ENCODE data around the gene NPLOC4. TPM values are rescaled to one million over a fixed set of nuclear protein-coding genes. Genes with fewer than 3 reads are reported as not detected.

The NPLOC4 gene
- total and polyA plus RNA-seq, 9 of the 15 experiments (the other 6 are each of a cell fraction or from before 2014, with no cell fraction given): 1.5 to 116 (median 64.5) TPM

DNA sequence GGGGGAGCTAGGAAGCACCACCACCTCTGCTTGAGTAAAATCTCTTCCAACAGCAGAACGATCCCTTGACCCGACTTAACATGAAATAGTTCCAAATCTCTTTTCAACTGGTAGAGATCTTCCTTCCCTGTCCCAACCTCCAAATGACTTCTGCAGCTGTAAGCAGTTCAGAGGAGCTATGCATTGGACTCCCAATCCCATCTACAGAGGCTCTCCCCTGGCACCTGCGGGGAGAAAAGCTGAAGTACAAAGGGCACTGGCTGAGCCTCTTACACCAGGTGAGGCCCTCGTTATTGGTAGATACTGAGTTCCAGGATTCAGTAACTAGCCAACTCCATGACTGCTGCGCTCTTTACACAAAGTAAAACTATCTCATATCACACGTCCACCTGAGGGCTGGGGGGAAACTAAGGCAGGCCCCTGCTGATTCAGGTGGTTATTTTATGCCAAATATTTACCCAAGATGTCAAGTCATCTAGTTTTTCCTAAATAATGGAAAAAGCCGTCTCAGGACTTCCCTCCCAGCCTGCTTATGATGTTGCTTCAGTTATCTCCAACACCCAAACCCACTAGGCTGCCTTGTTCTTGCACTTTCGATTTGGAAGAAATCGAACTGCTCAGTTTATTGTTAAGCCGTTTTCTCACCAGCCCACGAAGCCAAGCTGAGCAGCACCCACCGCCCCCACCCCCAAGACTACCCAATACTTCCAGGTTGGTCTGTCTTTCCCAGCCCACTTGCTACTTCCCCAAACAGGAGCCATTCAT, 127.5 kb downstream of the NPLOC4 start:
- WGBS (ENCODE audit: insufficient coverage, low coverage, missing lambda C conversion rate): 43% methylated on average over 12 of the region's 12 CpGs
- H3K4me2 ChIP-seq (ENCODE audit: insufficient read depth, low read length): peak overlapping the region; percentile 94
- H3K27me3 ChIP-seq (ENCODE audit: control insufficient read depth in 2 of 2, insufficient read depth in 2 of 2, low read length in 2 of 2): peaks cover 0 to 5% of the 10 kb centered on the region in 2 experiments; a peak in 1 of 5 replicates
- H3K9ac ChIP-seq (ENCODE audit: insufficient read depth in 1 of 2, low read depth in 2 of 2, low read length in 2 of 2): peak overlapping the region; percentile 77 to 94; a peak in 3 of 4 replicates
- CTCF ChIA-PET (ENCODE audit: low intra/inter-chr PET ratio): no interaction called here
- peak; percentile 15 for ATAC-seq
- H4K20me1 ChIP-seq (replicated peaks; ENCODE audit: control insufficient read depth, insufficient read depth, low read length): peaks cover 38% of the 10 kb centered on the region
- in situ Hi-C loops (cut with MboI): no loop called here
- peaks cover 37% of the 10 kb centered on the region for H3K36me3 ChIP-seq (ENCODE audit: control insufficient read depth, insufficient read depth, low read length)
- H3K79me2 ChIP-seq (ENCODE audit: control insufficient read depth, insufficient read depth, low read length): peaks cover 37% of the 10 kb centered on the region
- H3K4me1 ChIP-seq (replicated peaks in 1 of 2; ENCODE audit: control insufficient read depth in 2 of 2, insufficient read depth in 2 of 2, low read length in 2 of 2): peaks cover 35 to 40% of the 10 kb centered on the region in 2 experiments; a peak in 4 of 5 replicates
- H3K4me3 ChIP-seq: peak overlapping the region; percentile 86
- H3K9me1 ChIP-seq (ENCODE audit: control insufficient read depth, insufficient read depth, low read length): peaks cover 9% of the 10 kb centered on the region
- 0 out of 2 replicates have a peak, but pooled peaks cover 1% of the 10 kb centered on the region for H3K9me3 ChIP-seq (replicated peaks; ENCODE audit: control insufficient read depth, insufficient read depth, low read depth, low read length)
- FAIRE-seq: no peak
- intact Hi-C loops (cut with micrococcal nuclease): no loop called here
- no TSS peak for BruUV-seq (replicated peaks)
- POLR2A ChIA-PET: interaction anchor here (0.6 to 6.4 kb wide), 25 partner anchors 10 to 417 kb away, joined by 3 to 132 read pairs (median 4); partner anchors contain the start of genes BAHCC1, CEP131, FAAP100 and SLC38A10
- H3K27ac ChIP-seq (ENCODE audit: extremely low read depth, low read depth, low read length): peak overlapping the region; percentile 54; the same call in 2 of the 3 replicates
- no peak for DNase-seq (ENCODE audit: extremely low read depth in 1 of 4, low spot score in 3 of 4)
- no peak overlapping the region for H2AFZ ChIP-seq (ENCODE audit: low read depth, low read length)
- no peak for TF ChIP-seq ZEB2 (IDR thresholded peaks at IDR 0.05)
- no peak for TF ChIP-seq ELF4 (CRISPR knock-in tag; IDR thresholded peaks at IDR 0.05)
- no peak for TF ChIP-seq CREM (IDR thresholded peaks at IDR 0.05; ENCODE audit: low read depth)
- TF ChIP-seq HIVEP1 (CRISPR knock-in tag; IDR thresholded peaks at IDR 0.05): no peak
- no peak for TF ChIP-seq EHMT2 (IDR thresholded peaks at IDR 0.05)
- TF ChIP-seq, protein P1, sequence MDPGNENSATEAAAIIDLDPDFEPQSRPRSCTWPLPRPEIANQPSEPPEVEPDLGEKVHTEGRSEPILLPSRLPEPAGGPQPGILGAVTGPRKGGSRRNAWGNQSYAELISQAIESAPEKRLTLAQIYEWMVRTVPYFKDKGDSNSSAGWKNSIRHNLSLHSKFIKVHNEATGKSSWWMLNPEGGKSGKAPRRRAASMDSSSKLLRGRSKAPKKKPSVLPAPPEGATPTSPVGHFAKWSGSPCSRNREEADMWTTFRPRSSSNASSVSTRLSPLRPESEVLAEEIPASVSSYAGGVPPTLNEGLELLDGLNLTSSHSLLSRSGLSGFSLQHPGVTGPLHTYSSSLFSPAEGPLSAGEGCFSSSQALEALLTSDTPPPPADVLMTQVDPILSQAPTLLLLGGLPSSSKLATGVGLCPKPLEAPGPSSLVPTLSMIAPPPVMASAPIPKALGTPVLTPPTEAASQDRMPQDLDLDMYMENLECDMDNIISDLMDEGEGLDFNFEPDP (CRISPR knock-in tag; IDR thresholded peaks at IDR 0.05): peak; percentile 28; the same call in 1 of the 2 replicates
- TF ChIP-seq MTA2 (IDR thresholded peaks at IDR 0.05; ENCODE audit: low read depth): no peak
- TF ChIP-seq, protein P2, sequence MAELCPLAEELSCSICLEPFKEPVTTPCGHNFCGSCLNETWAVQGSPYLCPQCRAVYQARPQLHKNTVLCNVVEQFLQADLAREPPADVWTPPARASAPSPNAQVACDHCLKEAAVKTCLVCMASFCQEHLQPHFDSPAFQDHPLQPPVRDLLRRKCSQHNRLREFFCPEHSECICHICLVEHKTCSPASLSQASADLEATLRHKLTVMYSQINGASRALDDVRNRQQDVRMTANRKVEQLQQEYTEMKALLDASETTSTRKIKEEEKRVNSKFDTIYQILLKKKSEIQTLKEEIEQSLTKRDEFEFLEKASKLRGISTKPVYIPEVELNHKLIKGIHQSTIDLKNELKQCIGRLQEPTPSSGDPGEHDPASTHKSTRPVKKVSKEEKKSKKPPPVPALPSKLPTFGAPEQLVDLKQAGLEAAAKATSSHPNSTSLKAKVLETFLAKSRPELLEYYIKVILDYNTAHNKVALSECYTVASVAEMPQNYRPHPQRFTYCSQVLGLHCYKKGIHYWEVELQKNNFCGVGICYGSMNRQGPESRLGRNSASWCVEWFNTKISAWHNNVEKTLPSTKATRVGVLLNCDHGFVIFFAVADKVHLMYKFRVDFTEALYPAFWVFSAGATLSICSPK (IDR thresholded peaks at IDR 0.05; ENCODE audit: borderline replicate concordance): no peak
- TF ChIP-seq ZNF384 (IDR thresholded peaks at IDR 0.05; ENCODE audit: low read depth, low read length): no peak
- TF ChIP-seq, protein P3, sequence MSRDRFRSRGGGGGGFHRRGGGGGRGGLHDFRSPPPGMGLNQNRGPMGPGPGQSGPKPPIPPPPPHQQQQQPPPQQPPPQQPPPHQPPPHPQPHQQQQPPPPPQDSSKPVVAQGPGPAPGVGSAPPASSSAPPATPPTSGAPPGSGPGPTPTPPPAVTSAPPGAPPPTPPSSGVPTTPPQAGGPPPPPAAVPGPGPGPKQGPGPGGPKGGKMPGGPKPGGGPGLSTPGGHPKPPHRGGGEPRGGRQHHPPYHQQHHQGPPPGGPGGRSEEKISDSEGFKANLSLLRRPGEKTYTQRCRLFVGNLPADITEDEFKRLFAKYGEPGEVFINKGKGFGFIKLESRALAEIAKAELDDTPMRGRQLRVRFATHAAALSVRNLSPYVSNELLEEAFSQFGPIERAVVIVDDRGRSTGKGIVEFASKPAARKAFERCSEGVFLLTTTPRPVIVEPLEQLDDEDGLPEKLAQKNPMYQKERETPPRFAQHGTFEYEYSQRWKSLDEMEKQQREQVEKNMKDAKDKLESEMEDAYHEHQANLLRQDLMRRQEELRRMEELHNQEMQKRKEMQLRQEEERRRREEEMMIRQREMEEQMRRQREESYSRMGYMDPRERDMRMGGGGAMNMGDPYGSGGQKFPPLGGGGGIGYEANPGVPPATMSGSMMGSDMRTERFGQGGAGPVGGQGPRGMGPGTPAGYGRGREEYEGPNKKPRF (IDR thresholded peaks at IDR 0.05; ENCODE audit: low read depth, low read length): no peak
- TF ChIP-seq SMC3 (conservative IDR thresholded peaks at IDR 0.05; ENCODE audit: insufficient read depth, low read depth, low read length): no peak
- TF ChIP-seq, protein P4, sequence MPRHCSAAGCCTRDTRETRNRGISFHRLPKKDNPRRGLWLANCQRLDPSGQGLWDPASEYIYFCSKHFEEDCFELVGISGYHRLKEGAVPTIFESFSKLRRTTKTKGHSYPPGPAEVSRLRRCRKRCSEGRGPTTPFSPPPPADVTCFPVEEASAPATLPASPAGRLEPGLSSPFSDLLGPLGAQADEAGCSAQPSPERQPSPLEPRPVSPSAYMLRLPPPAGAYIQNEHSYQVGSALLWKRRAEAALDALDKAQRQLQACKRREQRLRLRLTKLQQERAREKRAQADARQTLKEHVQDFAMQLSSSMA (CRISPR knock-in tag; IDR thresholded peaks at IDR 0.05): no peak
- 0 out of 2 replicates have a peak, but pooled peaks have one; percentile 22 for TF ChIP-seq MYNN (IDR thresholded peaks at IDR 0.05)
- TF ChIP-seq MYNN (CRISPR knock-in tag; IDR thresholded peaks at IDR 0.05): no peak
- TF ChIP-seq POLR3A (IDR thresholded peaks at IDR 0.05; ENCODE audit: borderline replicate concordance, extremely low read depth, insufficient read depth, insufficient read length): no peak

Data from K562 (cell line).